SK-N-SH (cell line): ENCODE data around the gene ETDB. TPM values are rescaled to one million over a fixed set of nuclear protein-coding genes. Genes with fewer than 3 reads are reported as not detected.
"Not testable (repeated sequence)": the region's sequence is repeated elsewhere in the genome, so short reads cannot be mapped to it uniquely, and the experiment has no call there.

ENCODE experiments used
- CTCF ChIA-PET: fragments of 300-600, 350-600 bp; formaldehyde crosslinking; extraction: SDS; loops from one replicate; lab custom pipeline; 2021; lab: Yijun Ruan, JAX
- POLR2A ChIA-PET: fragments of 350-600 bp; sonication (Branson Sonifier 250); formaldehyde crosslinking; extraction: SDS; loops from one replicate; lab custom pipeline; 2020; ENCODE audit warnings: antibody characterized with exemption, inconsistent platforms; lab: Yijun Ruan, JAX
- DNase-seq: peaks from one replicate; pipeline ENCODE4 v3.0.0; 2012
- H2AFZ ChIP-seq: fragments of 200-600 bp; sonication (generic); 2 replicates; pipeline ENCODE4 v1.8.1; 2016; ENCODE audit warnings: antibody characterized with exemption, mild to moderate bottlenecking, low read depth
- H3F3A ChIP-seq: fragments of 200-600 bp; sonication (generic); replicated peaks from 2 replicates; pipeline ENCODE3; 2016; ENCODE audit warnings: antibody characterized with exemption, mild to moderate bottlenecking; ENCODE audit not compliant: insufficient read depth
- H3K27ac ChIP-seq, 2 experiments: fragments of 200-500 bp in 1 of 2; fragments of 200-600 bp in 1 of 2; sonication (Bioruptor generic) in 1 of 2; sonication (generic), shearing (Covaris generic) in 1 of 2; 2 replicates each; pipeline versions ENCODE4 v1.5.1 to v1.6.1; 2014 to 2016; ENCODE audit warnings: low read depth in 2 of 2, inconsistent platforms in 1 of 2, low read length in 1 of 2, mild to moderate bottlenecking in 1 of 2, mixed read lengths in 1 of 2
- H3K27me3 ChIP-seq: fragments of 200-600 bp; sonication (generic), shearing (Covaris generic); 2 replicates; pipeline ENCODE4 v1.6.1; 2016; ENCODE audit warnings: mixed run types; ENCODE audit not compliant: insufficient read depth
- H3K36me3 ChIP-seq, 2 experiments: fragments of 200-500 bp in 1 of 2; fragments of 200-600 bp in 1 of 2; sonication (Bioruptor generic) in 1 of 2; sonication (generic) in 1 of 2; replicated peaks in 1 of 2; 2 replicates each; pipeline versions ENCODE3 to v1.5.1; 2014 to 2016; ENCODE audit warnings: low read length in 1 of 2, mild to moderate bottlenecking in 1 of 2; ENCODE audit not compliant: insufficient read depth in 2 of 2, control insufficient read depth in 1 of 2
- H3K4me1 ChIP-seq, 2 experiments: fragments of 200-500 bp in 1 of 2; fragments of 200-600 bp in 1 of 2; sonication (Bioruptor generic) in 1 of 2; sonication (generic), shearing (Covaris generic) in 1 of 2; 2 replicates each; pipeline versions ENCODE4 v1.5.1 to v1.6.1; 2014 to 2016; ENCODE audit warnings: low read depth in 1 of 2, low read length in 1 of 2, mixed run types in 1 of 2; ENCODE audit not compliant: insufficient read depth in 2 of 2, control insufficient read depth in 1 of 2
- H3K4me2 ChIP-seq: fragments of 200-600 bp; sonication (generic), shearing (Covaris generic); 2 replicates; pipeline ENCODE4 v1.6.1; 2017; ENCODE audit warnings: mixed run types
- H3K4me3 ChIP-seq, 2 experiments: fragments of 200-500 bp in 1 of 2; fragments of 200-600 bp in 1 of 2; sonication (Bioruptor generic) in 1 of 2; sonication (generic), shearing (Covaris generic) in 1 of 2; 2 replicates each; pipeline versions ENCODE4 v1.5.1 to v1.8.1; 2014 to 2016; ENCODE audit warnings: low read depth in 2 of 2, inconsistent platforms in 1 of 2, low read length in 1 of 2, mild to moderate bottlenecking in 1 of 2, mixed read lengths in 1 of 2, moderate library complexity in 1 of 2
- H3K79me2 ChIP-seq: fragments of 200-600 bp; sonication (generic); 2 replicates; pipeline ENCODE4 v1.8.1; 2017; ENCODE audit warnings: mild to moderate bottlenecking; ENCODE audit not compliant: insufficient read depth
- H3K9ac ChIP-seq: fragments of 200-600 bp; sonication (generic); 2 replicates; pipeline ENCODE4 v1.6.1; 2017; ENCODE audit warnings: mixed run types
- H3K9me2 ChIP-seq: fragments of 200-600 bp; sonication (generic); 2 replicates; pipeline ENCODE4 v1.6.1; 2017; ENCODE audit warnings: mixed run types
- H3K9me3 ChIP-seq: fragments of 200-600 bp; sonication (generic); 2 replicates; pipeline ENCODE4 v1.6.1; 2017; ENCODE audit warnings: mixed run types, mild to moderate bottlenecking, moderate library complexity
- H4K20me1 ChIP-seq: fragments of 200-600 bp; sonication (generic); 2 replicates; pipeline ENCODE4 v1.6.1; 2017; ENCODE audit warnings: mild to moderate bottlenecking, mixed run types; ENCODE audit not compliant: insufficient read depth
- CTCF ChIP-seq: fragments of 200-600 bp; sonication (generic); IDR thresholded peaks from 2 replicates; pipeline ENCODE4 v1.6.1; 2017; ENCODE audit warnings: antibody characterized with exemption, mild to moderate bottlenecking, moderate library complexity
- WGBS: methylation state at CpG from one replicate; pipeline ENCODE4 v1.1.6; 2017; ENCODE audit warnings: low lambda C conversion rate; 5-methylcytosine and 5-hydroxymethylcytosine counted together
- polyA plus RNA-seq, 3 experiments: library from polyadenylated mRNA; depleted of rRNA; stranded (reverse); fragments of >200 nt; gene quantifications; 2 replicates each; pipeline ENCODE4 v1.2.3, GENCODE V29; 2012
- TF ChIP-seq, protein P1 (sequence below): IDR thresholded peaks from 2 replicates; pipeline ENCODE4 v1.4.0; 2012; ENCODE audit warnings: low read depth

The ETDB gene
- polyA plus RNA-seq (2012; rRNA removed), result not detected in 2 replicates
- polyA plus RNA-seq (2012; cell fraction: cytosol; rRNA removed), result not detected in 2 replicates
- not detected in 2 replicates for polyA plus RNA-seq (2012; cell fraction: nucleus; rRNA removed)

GRCh38 chrX:135120056-135120576 lies at the start of gene ETDB:
TSS of gene ETDB (minus strand) at chrX:135120526. CDS start at chrX:135119261, 1,265 bp downstream.
- H3K9me2 ChIP-seq, H4K20me1 ChIP-seq, H3K4me2 ChIP-seq, H3K27ac ChIP-seq, H3K36me3 ChIP-seq, H3K79me2 ChIP-seq, CTCF ChIA-PET, POLR2A ChIA-PET, H3K27me3 ChIP-seq, H3F3A ChIP-seq, DNase-seq, H3K9me3 ChIP-seq, H3K9ac ChIP-seq, H2AFZ ChIP-seq, H3K4me3 ChIP-seq, H3K4me1 ChIP-seq: not testable (repeated sequence)
- no CpG with 5 or more reads among the region's 1 CpG for WGBS

DNA sequence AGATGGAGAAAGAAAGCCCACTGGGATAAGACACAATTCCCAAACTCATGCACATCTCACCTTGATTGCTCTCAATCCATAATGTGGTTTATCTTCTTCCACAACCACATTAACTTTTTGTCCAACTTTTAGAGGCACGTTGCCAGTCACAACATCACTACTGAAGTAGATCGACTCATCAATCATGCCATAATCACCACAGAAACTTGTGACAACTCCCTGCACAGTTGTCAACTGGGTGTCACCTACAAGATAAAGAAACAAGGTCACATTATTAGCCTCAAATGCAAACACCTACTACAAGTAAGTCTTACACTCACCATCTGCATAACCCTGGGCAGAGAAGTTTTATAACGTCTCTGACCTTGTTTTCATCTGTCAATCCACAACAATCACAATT lies 49.2 kb upstream of the ETDB start:
- H3K79me2 ChIP-seq, H3K9me2 ChIP-seq, CTCF ChIA-PET, H3K9me3 ChIP-seq, H2AFZ ChIP-seq, DNase-seq, H3K4me3 ChIP-seq, H3K27ac ChIP-seq, H3F3A ChIP-seq, H3K9ac ChIP-seq, H3K4me1 ChIP-seq, POLR2A ChIA-PET, H3K36me3 ChIP-seq, H4K20me1 ChIP-seq, H3K27me3 ChIP-seq, H3K4me2 ChIP-seq: not testable (repeated sequence)
- WGBS, result 10% methylated on average over 3 of the region's 3 CpGs

DNA sequence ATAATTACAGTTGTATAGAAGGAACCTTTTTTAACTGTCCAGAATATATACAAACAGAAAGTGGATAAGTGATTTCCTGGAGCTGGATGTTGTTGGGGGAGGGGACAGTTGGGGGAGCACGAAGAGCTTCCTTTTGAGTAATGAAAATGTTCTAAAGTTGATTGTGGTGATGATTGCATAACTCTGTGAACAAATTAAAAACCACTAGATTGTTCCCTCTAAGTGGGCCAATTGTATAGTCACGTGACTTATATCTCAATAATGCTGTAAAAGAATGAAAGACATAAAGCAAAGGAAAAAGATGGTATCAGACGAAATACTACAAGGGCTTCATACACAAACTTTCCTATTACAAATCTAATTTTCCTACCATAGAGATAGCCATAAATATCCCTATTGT lies 48.2 kb upstream of the ETDB start:
- Histone ChIP-seq H3K4me1 (no peaks in the 10 kb centered on the region), H3K4me3 (no peak overlapping the region), H3K9ac (no peak overlapping the region), H3K36me3 (no peaks in the 10 kb centered on the region), H3F3A (no peaks in the 10 kb centered on the region)
- WGBS, result 3% methylated on average over 3 of the region's 3 CpGs
- TF ChIP-seq, protein P1, sequence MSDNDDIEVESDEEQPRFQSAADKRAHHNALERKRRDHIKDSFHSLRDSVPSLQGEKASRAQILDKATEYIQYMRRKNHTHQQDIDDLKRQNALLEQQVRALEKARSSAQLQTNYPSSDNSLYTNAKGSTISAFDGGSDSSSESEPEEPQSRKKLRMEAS, result no peak
- no peak for TF ChIP-seq CTCF
- TF ChIP-seq, all 33 proteins: peak for 0
- no peaks in the 10 kb centered on the region for H3K27me3 ChIP-seq
- no peaks in the 10 kb centered on the region for H4K20me1 ChIP-seq
- H3K9me2 ChIP-seq, result no peaks in the 10 kb centered on the region
- DNase-seq, result no peak
- H3K27ac ChIP-seq, result no peak overlapping the region
- no peaks in the 10 kb centered on the region for H3K79me2 ChIP-seq
- CTCF ChIA-PET, result no interaction called here
- H3K4me2 ChIP-seq, result no peak overlapping the region
- H3K9me3 ChIP-seq, result no peaks in the 10 kb centered on the region
- H2AFZ ChIP-seq, result no peak overlapping the region
- POLR2A ChIA-PET, result no interaction called here

GRCh38 chrX:135154688-135155087 lies 34.4 kb upstream of the ETDB start:
- H3K4me2 ChIP-seq, H3F3A ChIP-seq, CTCF ChIA-PET: not testable (repeated sequence)

DNA sequence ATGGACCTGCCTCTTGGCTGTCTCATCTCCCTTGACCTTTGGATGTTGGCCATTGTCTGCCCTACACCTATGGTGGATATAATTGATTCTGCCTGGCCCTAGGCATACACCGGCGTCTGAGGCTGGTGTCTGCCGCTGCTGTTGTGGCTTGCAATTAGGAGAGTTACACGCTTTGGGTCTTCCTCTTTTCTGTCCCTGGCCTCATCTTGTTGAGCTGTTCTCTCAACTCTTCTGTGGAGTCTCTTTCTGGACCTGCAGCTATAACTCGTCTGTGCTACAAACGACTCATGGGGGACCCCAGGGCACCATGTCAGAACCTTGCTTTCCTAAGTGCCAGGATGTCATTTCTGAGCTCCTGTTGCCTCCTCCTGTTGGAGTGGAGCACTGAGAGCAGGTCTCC lies 5.8 kb upstream of the ETDB start:
- WGBS, result no CpG with 5 or more reads among the region's 6 CpGs
- not testable (repeated sequence) for H3K9me3 ChIP-seq

More at GRCh38 chrX:135154688-135155087, 34.4 kb upstream of the ETDB start:
- DNase-seq, H4K20me1 ChIP-seq, H3K4me3 ChIP-seq, H3K9me2 ChIP-seq, H3K4me1 ChIP-seq, H2AFZ ChIP-seq, H3K36me3 ChIP-seq, H3K79me2 ChIP-seq, POLR2A ChIA-PET, H3K9me3 ChIP-seq, H3K27ac ChIP-seq, H3K9ac ChIP-seq, H3K27me3 ChIP-seq: not testable (repeated sequence)
- WGBS, result no CpG with 5 or more reads among the region's 3 CpGs

GRCh38 chrX:135116064-135116463 lies 4.3 kb downstream of the ETDB start:
- H3K4me2 ChIP-seq, POLR2A ChIA-PET, H3K27ac ChIP-seq, H3K9me2 ChIP-seq, H3K9ac ChIP-seq, H3K4me1 ChIP-seq, H3K9me3 ChIP-seq, H2AFZ ChIP-seq, H3K27me3 ChIP-seq, H3K36me3 ChIP-seq, H3K79me2 ChIP-seq, DNase-seq, H3F3A ChIP-seq, H4K20me1 ChIP-seq, H3K4me3 ChIP-seq, CTCF ChIA-PET: not testable (repeated sequence)
- no CpG with 5 or more reads among the region's 2 CpGs for WGBS

More for the DNA sequence above, 5.8 kb upstream of the ETDB start:
- H3K36me3 ChIP-seq, H3K4me3 ChIP-seq, H3K9ac ChIP-seq, H3K27ac ChIP-seq, H3K79me2 ChIP-seq, H3K4me2 ChIP-seq, CTCF ChIA-PET, H3K27me3 ChIP-seq, H3K9me2 ChIP-seq, H3K4me1 ChIP-seq, H4K20me1 ChIP-seq, H3F3A ChIP-seq, POLR2A ChIA-PET, DNase-seq, H2AFZ ChIP-seq: not testable (repeated sequence)
